Measurements from ENCODE around the gene HSPA8.

DNA sequence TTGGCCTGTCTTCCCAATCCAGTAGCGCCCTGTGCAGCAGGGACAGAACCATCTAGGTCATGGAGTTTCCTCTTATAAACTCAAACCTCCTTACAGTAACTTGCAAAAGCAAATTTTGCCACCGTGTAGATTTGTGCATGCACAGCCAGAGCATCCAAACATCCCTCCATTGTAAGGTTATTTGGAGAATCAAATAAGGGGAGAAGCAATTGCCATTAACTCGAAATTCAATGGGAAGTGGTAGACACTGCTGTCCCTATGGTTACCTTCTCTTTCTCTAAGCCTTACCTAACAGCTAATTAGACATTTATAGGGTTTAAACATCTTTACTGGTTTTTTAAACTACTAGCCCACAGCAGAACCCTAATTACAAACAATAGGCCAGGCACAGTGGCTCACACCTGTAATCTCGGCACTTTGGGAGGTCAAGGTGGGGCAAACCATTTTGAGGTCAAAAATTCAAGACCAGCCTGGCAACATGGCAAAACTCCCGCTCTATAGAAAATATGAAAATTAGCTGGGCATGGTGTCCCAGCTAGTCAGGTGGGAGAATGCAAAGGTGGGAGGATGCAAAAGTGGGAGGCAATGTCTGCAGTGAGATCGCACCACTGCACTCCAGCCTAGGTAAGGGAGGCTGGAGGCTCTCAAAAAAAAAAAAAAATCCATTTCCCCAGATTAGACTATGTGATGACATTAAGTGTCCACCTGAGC, 6.6 kb downstream of the HSPA8 start:
- TF ChIP-seq, protein P1, sequence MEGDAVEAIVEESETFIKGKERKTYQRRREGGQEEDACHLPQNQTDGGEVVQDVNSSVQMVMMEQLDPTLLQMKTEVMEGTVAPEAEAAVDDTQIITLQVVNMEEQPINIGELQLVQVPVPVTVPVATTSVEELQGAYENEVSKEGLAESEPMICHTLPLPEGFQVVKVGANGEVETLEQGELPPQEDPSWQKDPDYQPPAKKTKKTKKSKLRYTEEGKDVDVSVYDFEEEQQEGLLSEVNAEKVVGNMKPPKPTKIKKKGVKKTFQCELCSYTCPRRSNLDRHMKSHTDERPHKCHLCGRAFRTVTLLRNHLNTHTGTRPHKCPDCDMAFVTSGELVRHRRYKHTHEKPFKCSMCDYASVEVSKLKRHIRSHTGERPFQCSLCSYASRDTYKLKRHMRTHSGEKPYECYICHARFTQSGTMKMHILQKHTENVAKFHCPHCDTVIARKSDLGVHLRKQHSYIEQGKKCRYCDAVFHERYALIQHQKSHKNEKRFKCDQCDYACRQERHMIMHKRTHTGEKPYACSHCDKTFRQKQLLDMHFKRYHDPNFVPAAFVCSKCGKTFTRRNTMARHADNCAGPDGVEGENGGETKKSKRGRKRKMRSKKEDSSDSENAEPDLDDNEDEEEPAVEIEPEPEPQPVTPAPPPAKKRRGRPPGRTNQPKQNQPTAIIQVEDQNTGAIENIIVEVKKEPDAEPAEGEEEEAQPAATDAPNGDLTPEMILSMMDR (conservative IDR thresholded peaks at IDR 0.05; ENCODE audit: low read length) = no peak
- no peak for TF ChIP-seq EZH2phosphoT487 (IDR thresholded peaks at IDR 0.05; ENCODE audit: borderline replicate concordance, low read depth, low read length)

Measured in OCI-LY7 (cell line).